NCI-H2227 (cell line): Measurements from ENCODE around the gene TMEM97.
A peak's percentile ranks its signal among the peaks of the same experiment; 100 is the strongest.

ENCODE experiments used
- DNase-seq: peaks from one replicate; lab custom pipeline; 2025; ENCODE audit not compliant: unreplicated experiment; lab: John Stamatoyannopoulos, UW

Gene TMEM97

GRCh38 chr17:28315846-28316705, 2.9 kb upstream of the TMEM97 start:
- DNase-seq = no peak

GRCh38 chr17:28317099-28317965, 1.7 kb upstream of the TMEM97 start:
- no peak for DNase-seq

GRCh38 chr17:28317966-28318758, 838 bp upstream of the TMEM97 start:
- DNase-seq = peak; percentile 38

GRCh38 chr17:28319598-28319935, 567 bp downstream of the TMEM97 start:
- no peak for DNase-seq

GRCh38 chr17:28320215-28321061, 1.4 kb downstream of the TMEM97 start:
- no peak for DNase-seq

GRCh38 chr17:28324267-28324745, 5.3 kb downstream of the TMEM97 start:
- DNase-seq = peak; percentile 16

GRCh38 chr17:28324781-28325180, 5.8 kb downstream of the TMEM97 start:
- no peak for DNase-seq

- no peak for DNase-seq
These were observed 6.2 kb downstream of the TMEM97 start for GRCh38 chr17:28325211-28325610.

- DNase-seq = no peak
These were observed 7.1 kb downstream of the TMEM97 start for GRCh38 chr17:28326114-28326513.

- DNase-seq = no peak
These were observed 8.1 kb downstream of the TMEM97 start for GRCh38 chr17:28327031-28327607.

- no peak for DNase-seq
These were observed 8.7 kb downstream of the TMEM97 start for GRCh38 chr17:28327709-28328108.

- no peak for DNase-seq
These were observed 9.3 kb downstream of the TMEM97 start for GRCh38 chr17:28328325-28328724.

GRCh38 chr17:28330671-28331070, 11.7 kb downstream of the TMEM97 start:
- no peak for DNase-seq

- DNase-seq = no peak
These were observed 13.0 kb downstream of the TMEM97 start for GRCh38 chr17:28331891-28332420.

GRCh38 chr17:28333083-28333746, 14.2 kb downstream of the TMEM97 start:
- no peak for DNase-seq

GRCh38 chr17:28334171-28334570, 15.2 kb downstream of the TMEM97 start:
- no peak for DNase-seq

GRCh38 chr17:28334666-28335200, 15.7 kb downstream of the TMEM97 start:
- no peak for DNase-seq

GRCh38 chr17:28335201-28335958, 16.4 kb downstream of the TMEM97 start, which contains the start of the genes IFT20 and TNFAIP1:
IFT20 (minus strand) TSS chr17:28335472; CDS start chr17:28331985, 3,487 bp downstream.
TNFAIP1 (plus strand) TSS chr17:28335761; CDS start chr17:28339522, 3,761 bp downstream.
- peak; percentile 98 for DNase-seq
